SK-N-SH treated with all-trans-retinoic acid at 6 μM for 48 hours (cell line): ENCODE results near the gene LRRFIP2.
"Not testable (repeated sequence)": the region's sequence is repeated elsewhere in the genome, so short reads cannot be mapped to it uniquely, and the experiment has no call there.

Experiments
- ATAC-seq: fragments of 200-7000 bp; cut with Tn5 transposase; 3 replicates; pipeline ENCODE4 v1.9.1; 2020; ENCODE audit warnings: mild to moderate bottlenecking, moderate library complexity
- BACH2 ChIP-seq: fragments of 250-450 bp; sonication (Bioruptor Pico); IDR thresholded peaks from 2 replicates; pipeline ENCODE4 v1.9.0; 2021; ENCODE audit warnings: mild to moderate bottlenecking, borderline replicate concordance
- CSRNP3 ChIP-seq: fragments of 250-450 bp; sonication (Bioruptor Pico); IDR thresholded peaks from 2 replicates; pipeline ENCODE4 v1.5.1; 2021; ENCODE audit warnings: mild to moderate bottlenecking, moderate library complexity
- GLIS3 ChIP-seq: fragments of 250-450 bp; sonication (Bioruptor Pico); IDR thresholded peaks from 2 replicates; pipeline ENCODE4 v1.5.0; 2020; ENCODE audit warnings: mild to moderate bottlenecking, moderate library complexity
- ISL1 ChIP-seq: fragments of 250-450 bp; sonication (Bioruptor Pico); IDR thresholded peaks from 2 replicates; pipeline ENCODE4 v2.1.2; 2022; ENCODE audit warnings: mild to moderate bottlenecking, moderate library complexity
- OSR1 ChIP-seq: fragments of 250-450 bp; sonication (Bioruptor Pico); IDR thresholded peaks from 2 replicates; pipeline ENCODE4 v1.8.0; 2022; ENCODE audit warnings: moderate library complexity, mild to moderate bottlenecking, inconsistent platforms
- POU6F1 ChIP-seq: fragments of 250-450 bp; sonication (Bioruptor Pico); IDR thresholded peaks from 2 replicates; pipeline ENCODE4 v1.8.0; 2021; ENCODE audit warnings: low read depth, mild to moderate bottlenecking, moderate library complexity, borderline replicate concordance
- PPARA ChIP-seq: fragments of 250-450 bp; sonication (Bioruptor Pico); IDR thresholded peaks from 2 replicates; pipeline ENCODE4 v1.5.0; 2020; ENCODE audit warnings: mild to moderate bottlenecking, borderline replicate concordance
- SNAI2 ChIP-seq: fragments of 250-450 bp; sonication (Bioruptor Pico); IDR thresholded peaks from 2 replicates; pipeline ENCODE4 v1.5.0; 2020; ENCODE audit warnings: mild to moderate bottlenecking, moderate library complexity
- TCF4 ChIP-seq: fragments of 250-450 bp; sonication (Bioruptor Pico); IDR thresholded peaks from 2 replicates; pipeline ENCODE4 v1.8.0; 2021; ENCODE audit warnings: mild to moderate bottlenecking, moderate library complexity, borderline replicate concordance
- TOX ChIP-seq: fragments of 250-450 bp; sonication (Bioruptor Pico); IDR thresholded peaks from 2 replicates; pipeline ENCODE4 v1.8.0; 2021; ENCODE audit warnings: mild to moderate bottlenecking, moderate library complexity, borderline replicate concordance
- ZC3H10 ChIP-seq: fragments of 250-450 bp; sonication (Bioruptor Pico); IDR thresholded peaks from 2 replicates; pipeline ENCODE4 v1.5.1; 2021; ENCODE audit warnings: mild to moderate bottlenecking, moderate library complexity
- ZFP3 ChIP-seq: fragments of 250-450 bp; sonication (Bioruptor Pico); IDR thresholded peaks from 2 replicates; pipeline ENCODE4 v1.5.0; 2020; ENCODE audit warnings: mild to moderate bottlenecking, moderate library complexity
- ZFP30 ChIP-seq: fragments of 450-650 bp; formaldehyde crosslinking; IDR thresholded peaks from 2 replicates; pipeline ENCODE4 v1.5.0; 2022; ENCODE audit warnings: mild to moderate bottlenecking, moderate library complexity
- ZNF565 ChIP-seq: fragments of 450-650 bp; formaldehyde crosslinking; conservative IDR thresholded peaks from 2 replicates; pipeline ENCODE4 v1.5.0; 2020; ENCODE audit warnings: low read depth, mild to moderate bottlenecking, moderate library complexity
- ZNF70 ChIP-seq: fragments of 450-650 bp; formaldehyde crosslinking; IDR thresholded peaks from 2 replicates; pipeline ENCODE4 v1.5.0; 2020; ENCODE audit warnings: mild to moderate bottlenecking, moderate library complexity
- ZNF8 ChIP-seq: fragments of 450-650 bp; formaldehyde crosslinking; IDR thresholded peaks from 2 replicates; pipeline ENCODE4 v1.5.0; 2020; ENCODE audit warnings: mild to moderate bottlenecking, moderate library complexity
- TF ChIP-seq, protein P1 (sequence below): fragments of 250-450 bp; sonication (Bioruptor Pico); IDR thresholded peaks from 2 replicates; pipeline ENCODE4 v1.8.0; 2020; ENCODE audit warnings: mild to moderate bottlenecking, moderate library complexity, borderline replicate concordance
- TF ChIP-seq, protein P2 (sequence below): fragments of 250-450 bp; sonication (Bioruptor Pico); IDR thresholded peaks from 2 replicates; pipeline ENCODE4 v1.5.1; 2020; ENCODE audit warnings: low read depth, mild to moderate bottlenecking, moderate library complexity
- TF ChIP-seq, protein P3 (sequence below): fragments of 250-450 bp; sonication (Bioruptor Pico); IDR thresholded peaks from 2 replicates; pipeline ENCODE4 v1.5.0; 2020; ENCODE audit warnings: mild to moderate bottlenecking, moderate library complexity

The LRRFIP2 gene

DNA sequence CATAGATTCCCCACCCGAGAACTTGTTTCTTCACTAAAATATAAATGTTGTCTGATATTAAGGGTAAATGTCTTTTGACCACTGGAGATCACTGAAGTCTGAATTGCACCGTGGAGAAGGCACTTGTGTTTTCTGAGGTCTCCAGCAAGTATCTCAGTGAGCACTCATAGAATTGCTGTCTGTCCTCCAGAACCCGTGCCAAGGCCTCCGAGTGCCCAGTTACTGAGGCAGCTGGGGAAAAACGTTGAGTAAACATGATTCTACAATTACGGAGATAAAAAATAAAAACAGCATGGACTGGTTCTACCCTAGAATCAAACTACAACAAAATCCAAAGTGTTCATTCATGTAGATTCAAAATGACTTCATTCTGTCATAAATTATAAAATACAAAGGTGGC lies 121.0 kb downstream of the LRRFIP2 start:
- no peak for ATAC-seq
- TF ChIP-seq CSRNP3 = no peak
- TF ChIP-seq, protein P1, sequence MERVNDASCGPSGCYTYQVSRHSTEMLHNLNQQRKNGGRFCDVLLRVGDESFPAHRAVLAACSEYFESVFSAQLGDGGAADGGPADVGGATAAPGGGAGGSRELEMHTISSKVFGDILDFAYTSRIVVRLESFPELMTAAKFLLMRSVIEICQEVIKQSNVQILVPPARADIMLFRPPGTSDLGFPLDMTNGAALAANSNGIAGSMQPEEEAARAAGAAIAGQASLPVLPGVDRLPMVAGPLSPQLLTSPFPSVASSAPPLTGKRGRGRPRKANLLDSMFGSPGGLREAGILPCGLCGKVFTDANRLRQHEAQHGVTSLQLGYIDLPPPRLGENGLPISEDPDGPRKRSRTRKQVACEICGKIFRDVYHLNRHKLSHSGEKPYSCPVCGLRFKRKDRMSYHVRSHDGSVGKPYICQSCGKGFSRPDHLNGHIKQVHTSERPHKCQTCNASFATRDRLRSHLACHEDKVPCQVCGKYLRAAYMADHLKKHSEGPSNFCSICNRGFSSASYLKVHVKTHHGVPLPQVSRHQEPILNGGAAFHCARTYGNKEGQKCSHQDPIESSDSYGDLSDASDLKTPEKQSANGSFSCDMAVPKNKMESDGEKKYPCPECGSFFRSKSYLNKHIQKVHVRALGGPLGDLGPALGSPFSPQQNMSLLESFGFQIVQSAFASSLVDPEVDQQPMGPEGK (CRISPR knock-in tag) = no peak
- TF ChIP-seq ZC3H10 (CRISPR knock-in tag) = no peak
- TF ChIP-seq POU6F1 = no peak
- no peak for TF ChIP-seq ZNF70 (CRISPR knock-in tag)
- no peak for TF ChIP-seq SNAI2
- no peak for TF ChIP-seq OSR1 (CRISPR knock-in tag)
- no peak for TF ChIP-seq ISL1
- no peak for TF ChIP-seq GLIS3

DNA sequence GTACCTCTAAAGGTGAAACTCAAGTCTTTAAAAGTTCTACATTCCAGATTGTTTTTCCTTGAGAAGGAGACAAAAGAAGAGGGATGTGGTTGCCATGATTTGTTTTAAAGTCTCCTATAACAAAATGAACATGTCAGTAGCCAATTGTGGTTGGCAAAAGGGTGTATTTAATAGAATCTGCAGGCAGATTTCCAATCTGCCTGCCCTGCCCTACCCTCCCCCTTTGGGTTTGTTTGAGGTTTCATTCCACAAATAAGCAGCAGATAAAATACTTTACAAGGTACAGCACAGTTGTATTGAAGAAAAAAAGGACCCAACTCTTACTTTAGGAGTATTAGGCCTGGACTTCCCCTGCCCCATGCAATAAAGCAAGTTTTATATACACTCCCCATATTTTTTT lies 121.5 kb downstream of the LRRFIP2 start:
- TF ChIP-seq ZNF565 (CRISPR knock-in tag) (no peak), ISL1 (no peak), ZC3H10 (CRISPR knock-in tag) (no peak), CSRNP3 (no peak)
- no peak; the same call in 1 of the 3 replicates for ATAC-seq

- ATAC-seq = no peak
These were observed 124.1 kb downstream of the LRRFIP2 start for GRCh38 chr3:37050282-37050681.

GRCh38 chr3:37042712-37043111 lies 131.7 kb downstream of the LRRFIP2 start:
- not testable (repeated sequence) for ATAC-seq

More at GRCh38 chr3:37050282-37050681, 124.1 kb downstream of the LRRFIP2 start:
- TF ChIP-seq, protein P2, sequence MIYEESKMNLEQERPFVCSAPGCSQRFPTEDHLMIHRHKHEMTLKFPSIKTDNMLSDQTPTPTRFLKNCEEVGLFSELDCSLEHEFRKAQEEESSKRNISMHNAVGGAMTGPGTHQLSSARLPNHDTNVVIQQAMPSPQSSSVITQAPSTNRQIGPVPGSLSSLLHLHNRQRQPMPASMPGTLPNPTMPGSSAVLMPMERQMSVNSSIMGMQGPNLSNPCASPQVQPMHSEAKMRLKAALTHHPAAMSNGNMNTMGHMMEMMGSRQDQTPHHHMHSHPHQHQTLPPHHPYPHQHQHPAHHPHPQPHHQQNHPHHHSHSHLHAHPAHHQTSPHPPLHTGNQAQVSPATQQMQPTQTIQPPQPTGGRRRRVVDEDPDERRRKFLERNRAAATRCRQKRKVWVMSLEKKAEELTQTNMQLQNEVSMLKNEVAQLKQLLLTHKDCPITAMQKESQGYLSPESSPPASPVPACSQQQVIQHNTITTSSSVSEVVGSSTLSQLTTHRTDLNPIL (CRISPR knock-in tag) = no peak
- TF ChIP-seq ZNF8 (CRISPR knock-in tag) (no peak), BACH2 (CRISPR knock-in tag) (no peak), ZFP3 (CRISPR knock-in tag) (no peak), ISL1 (no peak), GLIS3 (no peak), TOX (CRISPR knock-in tag) (no peak), ZC3H10 (CRISPR knock-in tag) (no peak)
- TF ChIP-seq, protein P1 (CRISPR knock-in tag) = no peak

DNA sequence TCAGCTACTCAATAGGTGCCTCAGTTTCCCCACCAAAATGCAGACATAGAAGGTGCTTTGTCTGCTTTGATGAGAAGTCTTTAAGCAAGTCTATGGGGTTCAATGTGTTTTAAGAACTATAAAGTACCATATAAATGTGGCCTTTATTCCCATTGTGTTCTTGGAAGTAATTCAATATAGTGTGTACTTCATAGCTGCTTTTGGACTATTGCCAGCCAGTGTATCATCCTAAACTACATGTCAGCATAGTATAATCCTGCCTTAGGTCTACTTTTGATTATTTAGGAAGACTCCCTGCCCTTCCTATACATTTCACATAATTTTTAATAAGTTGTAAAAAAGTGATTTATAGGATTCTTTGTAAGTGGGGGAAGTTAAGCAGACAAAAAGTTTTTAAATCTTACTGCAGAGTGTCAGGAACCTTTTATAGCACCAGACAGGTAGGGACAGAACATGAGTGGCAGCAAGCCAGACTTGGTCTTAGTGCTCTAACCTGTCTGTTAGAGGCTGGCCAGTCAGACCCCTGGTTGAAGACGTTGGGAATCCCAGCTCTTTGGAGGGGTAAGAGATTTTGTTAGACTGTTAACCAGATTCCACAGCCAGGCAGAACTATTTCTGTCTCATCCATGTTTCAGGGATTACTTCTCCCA lies 132.7 kb downstream of the LRRFIP2 start:
- no peak for ATAC-seq
- TF ChIP-seq, protein P2 (CRISPR knock-in tag) = no peak
- TF ChIP-seq PPARA (CRISPR knock-in tag) = no peak
- TF ChIP-seq OSR1 (CRISPR knock-in tag) = no peak
- TF ChIP-seq, protein P3, sequence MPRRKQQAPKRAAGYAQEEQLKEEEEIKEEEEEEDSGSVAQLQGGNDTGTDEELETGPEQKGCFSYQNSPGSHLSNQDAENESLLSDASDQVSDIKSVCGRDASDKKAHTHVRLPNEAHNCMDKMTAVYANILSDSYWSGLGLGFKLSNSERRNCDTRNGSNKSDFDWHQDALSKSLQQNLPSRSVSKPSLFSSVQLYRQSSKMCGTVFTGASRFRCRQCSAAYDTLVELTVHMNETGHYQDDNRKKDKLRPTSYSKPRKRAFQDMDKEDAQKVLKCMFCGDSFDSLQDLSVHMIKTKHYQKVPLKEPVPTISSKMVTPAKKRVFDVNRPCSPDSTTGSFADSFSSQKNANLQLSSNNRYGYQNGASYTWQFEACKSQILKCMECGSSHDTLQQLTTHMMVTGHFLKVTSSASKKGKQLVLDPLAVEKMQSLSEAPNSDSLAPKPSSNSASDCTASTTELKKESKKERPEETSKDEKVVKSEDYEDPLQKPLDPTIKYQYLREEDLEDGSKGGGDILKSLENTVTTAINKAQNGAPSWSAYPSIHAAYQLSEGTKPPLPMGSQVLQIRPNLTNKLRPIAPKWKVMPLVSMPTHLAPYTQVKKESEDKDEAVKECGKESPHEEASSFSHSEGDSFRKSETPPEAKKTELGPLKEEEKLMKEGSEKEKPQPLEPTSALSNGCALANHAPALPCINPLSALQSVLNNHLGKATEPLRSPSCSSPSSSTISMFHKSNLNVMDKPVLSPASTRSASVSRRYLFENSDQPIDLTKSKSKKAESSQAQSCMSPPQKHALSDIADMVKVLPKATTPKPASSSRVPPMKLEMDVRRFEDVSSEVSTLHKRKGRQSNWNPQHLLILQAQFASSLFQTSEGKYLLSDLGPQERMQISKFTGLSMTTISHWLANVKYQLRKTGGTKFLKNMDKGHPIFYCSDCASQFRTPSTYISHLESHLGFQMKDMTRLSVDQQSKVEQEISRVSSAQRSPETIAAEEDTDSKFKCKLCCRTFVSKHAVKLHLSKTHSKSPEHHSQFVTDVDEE (CRISPR knock-in tag) = no peak
- TF ChIP-seq ZFP30 = no peak
- no peak for TF ChIP-seq TOX (CRISPR knock-in tag)
- TF ChIP-seq TCF4 (CRISPR knock-in tag) = no peak
- TF ChIP-seq BACH2 (CRISPR knock-in tag) = no peak
- no peak for TF ChIP-seq ZC3H10 (CRISPR knock-in tag)
- TF ChIP-seq ZNF8 (CRISPR knock-in tag) = no peak
- no peak for TF ChIP-seq ZNF565 (CRISPR knock-in tag)
